ENCODE results near the gene PCDHA10.
"Not testable (repeated sequence)": the region's sequence is repeated elsewhere in the genome, so short reads cannot be mapped to it uniquely, and the experiment has no call there.

The PCDHA10 gene

GRCh38 chr5:140855772-140856674 is at the start of gene PCDHA10:
PCDHA10 (plus strand) TSS chr5:140855897; CDS start chr5:140856049, 152 bp downstream.
- no peak for DNase-seq (ENCODE audit: low spot score)

GRCh38 chr5:140806834-140807775 is 48.6 kb upstream of the PCDHA10 start, which contains the start of gene PCDHA4:
PCDHA4 (plus strand) TSS chr5:140807068.
- DNase-seq (ENCODE audit: low spot score), result no peak

- not testable (repeated sequence) for DNase-seq (ENCODE audit: low spot score)
Observed at GRCh38 chr5:140808241-140808888, 47.3 kb upstream of the PCDHA10 start.

GRCh38 chr5:140808889-140809291 is 46.8 kb upstream of the PCDHA10 start:
- no peak for DNase-seq (ENCODE audit: low spot score)

GRCh38 chr5:140821375-140822280 is 34.1 kb upstream of the PCDHA10 start, which contains the start of gene PCDHA5:
PCDHA5 (plus strand) TSS chr5:140821613.
- DNase-seq (ENCODE audit: low spot score), result no peak

GRCh38 chr5:140822281-140822629 is 33.4 kb upstream of the PCDHA10 start:
- no peak for DNase-seq (ENCODE audit: low spot score)

- not testable (repeated sequence) for DNase-seq (ENCODE audit: low spot score)
Observed at GRCh38 chr5:140822969-140823368, 32.7 kb upstream of the PCDHA10 start.

GRCh38 chr5:140823475-140823874 is 32.2 kb upstream of the PCDHA10 start:
- DNase-seq (ENCODE audit: low spot score), result no peak

- no peak for DNase-seq (ENCODE audit: low spot score)
Observed at GRCh38 chr5:140827704-140828361, 27.9 kb upstream of the PCDHA10 start, which contains the start of gene PCDHA6. PCDHA6 (plus strand) TSS chr5:140827960; CDS start chr5:140828092, 132 bp downstream.

GRCh38 chr5:140828362-140828737 is 27.3 kb upstream of the PCDHA10 start:
- DNase-seq (ENCODE audit: low spot score), result no peak

- not testable (repeated sequence) for DNase-seq (ENCODE audit: low spot score)
Observed at GRCh38 chr5:140829511-140830501, 25.9 kb upstream of the PCDHA10 start.

GRCh38 chr5:140833993-140834392 is 21.7 kb upstream of the PCDHA10 start, which contains the start of gene PCDHA7:
PCDHA7 (plus strand) TSS chr5:140834269; CDS start chr5:140834384, 115 bp downstream.
- DNase-seq (ENCODE audit: low spot score), result no peak

- not testable (repeated sequence) for DNase-seq (ENCODE audit: low spot score)
Observed at GRCh38 chr5:140834439-140835008, 21.2 kb upstream of the PCDHA10 start.

GRCh38 chr5:140835622-140836510 is 19.8 kb upstream of the PCDHA10 start:
- DNase-seq (ENCODE audit: low spot score), result no peak

GRCh38 chr5:140840978-140841962 is 14.4 kb upstream of the PCDHA10 start, which contains the start of gene PCDHA8:
PCDHA8 (plus strand) TSS chr5:140841187; CDS start chr5:140841322, 135 bp downstream.
- DNase-seq (ENCODE audit: low spot score), result peak; percentile 4
